ENCODE results near the gene RFNG.

The RFNG gene

GRCh38 chr17:82085931-82086764, 34.5 kb upstream of the RFNG start:
- CTCF ChIA-PET = interaction anchor here (0.7 kb wide), 1 partner anchor 84 kb away, joined by 3 read pairs; no protein-coding TSS in a partner anchor
- no peak overlapping the region for H3K4me3 ChIP-seq (ENCODE audit: low read depth, low read length)
- no peak for DNase-seq (ENCODE audit: low read depth, low spot score)
- TF ChIP-seq CTCF (IDR thresholded peaks at IDR 0.05; ENCODE audit: insufficient read depth, low read length, missing control alignments) = no peak
- POLR2A ChIA-PET = interaction anchor here (1.0 kb wide), 1 partner anchor 15 kb away, joined by 3 read pairs; no protein-coding TSS in a partner anchor

GRCh38 chr17:82085031-82085861, 33.6 kb upstream of the RFNG start:
- CTCF ChIA-PET = no interaction called here

GRCh38 chr17:82084373-82085030, 32.9 kb upstream of the RFNG start:
- no peak for TF ChIP-seq CTCF (IDR thresholded peaks at IDR 0.05; ENCODE audit: insufficient read depth, low read length, missing control alignments)
- no peak overlapping the region for H3K4me3 ChIP-seq (ENCODE audit: low read depth, low read length)
- POLR2A ChIA-PET = no interaction called here
- no peak for DNase-seq (ENCODE audit: low read depth, low spot score)
- CTCF ChIA-PET = no interaction called here

More at GRCh38 chr17:82085031-82085861, 33.6 kb upstream of the RFNG start:
- TF ChIP-seq CTCF (IDR thresholded peaks at IDR 0.05; ENCODE audit: insufficient read depth, low read length, missing control alignments) = no peak
- no peak overlapping the region for H3K4me3 ChIP-seq (ENCODE audit: low read depth, low read length)
- DNase-seq (ENCODE audit: low read depth, low spot score) = no peak
- POLR2A ChIA-PET = no interaction called here

- ChIA-PET CTCF (no interaction called here), POLR2A (no interaction called here)
- no peak for TF ChIP-seq CTCF (IDR thresholded peaks at IDR 0.05; ENCODE audit: insufficient read depth, low read length, missing control alignments)
- DNase-seq (ENCODE audit: low read depth, low spot score) = no peak
- H3K4me3 ChIP-seq (ENCODE audit: low read depth, low read length) = no peak overlapping the region
Observed at GRCh38 chr17:82083533-82084359, 32.1 kb upstream of the RFNG start.

- no peak overlapping the region for H3K4me3 ChIP-seq (ENCODE audit: low read depth, low read length)
- ChIA-PET POLR2A (interaction anchor here (2.3 kb wide), 1 partner anchor 15 kb away, joined by 6 read pairs; the partner anchor contains the start of gene FASN), CTCF (no interaction called here)
- TF ChIP-seq CTCF (IDR thresholded peaks at IDR 0.05; ENCODE audit: insufficient read depth, low read length, missing control alignments) = no peak
- no peak for DNase-seq (ENCODE audit: low read depth, low spot score)
Observed at GRCh38 chr17:82083009-82083408, 31.4 kb upstream of the RFNG start.
